HK-2 (cell line): ENCODE measurements around the gene ZNF555.
"Not testable (repeated sequence)": the region's sequence is repeated elsewhere in the genome, so short reads cannot be mapped to it uniquely, and the experiment has no call there.

ENCODE experiments used
- DNase-seq: peaks from one replicate; pipeline ENCODE4 v3.0.0-alpha.2; 2018; ENCODE audit not compliant: unreplicated experiment

Gene ZNF555

DNA sequence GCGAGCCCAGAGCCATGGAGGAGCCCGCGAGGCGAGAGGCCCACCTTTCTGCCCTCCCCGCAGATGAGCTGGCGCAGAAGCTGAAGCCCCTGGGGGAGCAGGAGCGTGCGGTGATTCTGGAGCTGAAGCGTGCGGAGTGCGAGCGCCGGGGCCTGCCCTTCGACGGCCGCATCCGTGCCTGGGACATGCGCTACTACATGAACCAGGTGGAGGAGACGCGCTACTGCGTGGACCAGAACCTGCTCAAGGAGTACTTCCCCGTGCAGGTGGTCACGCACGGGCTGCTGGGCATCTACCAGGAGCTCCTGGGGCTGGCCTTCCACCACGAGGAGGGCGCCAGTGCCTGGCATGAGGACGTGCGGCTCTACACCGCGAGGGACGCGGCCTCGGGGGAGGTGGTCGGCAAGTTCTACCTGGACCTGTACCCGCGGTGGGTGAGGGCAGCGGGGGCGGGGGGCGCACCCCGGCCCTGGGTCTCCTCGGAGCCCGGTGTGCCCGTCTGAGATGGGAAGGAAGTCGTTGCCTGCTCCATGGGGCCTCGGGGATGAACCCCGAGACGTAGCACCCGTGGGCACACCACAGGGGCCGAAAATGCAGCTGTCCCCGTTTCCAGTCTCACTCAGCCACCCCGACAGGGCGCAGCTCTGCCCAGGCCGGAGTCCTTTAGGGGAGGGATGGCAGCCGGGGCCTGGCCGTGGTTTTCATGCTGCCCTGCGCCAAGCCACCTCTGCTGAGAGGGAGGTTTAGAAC lies 33.7 kb upstream of the ZNF555 start:
- DNase-seq = no peak

DNA sequence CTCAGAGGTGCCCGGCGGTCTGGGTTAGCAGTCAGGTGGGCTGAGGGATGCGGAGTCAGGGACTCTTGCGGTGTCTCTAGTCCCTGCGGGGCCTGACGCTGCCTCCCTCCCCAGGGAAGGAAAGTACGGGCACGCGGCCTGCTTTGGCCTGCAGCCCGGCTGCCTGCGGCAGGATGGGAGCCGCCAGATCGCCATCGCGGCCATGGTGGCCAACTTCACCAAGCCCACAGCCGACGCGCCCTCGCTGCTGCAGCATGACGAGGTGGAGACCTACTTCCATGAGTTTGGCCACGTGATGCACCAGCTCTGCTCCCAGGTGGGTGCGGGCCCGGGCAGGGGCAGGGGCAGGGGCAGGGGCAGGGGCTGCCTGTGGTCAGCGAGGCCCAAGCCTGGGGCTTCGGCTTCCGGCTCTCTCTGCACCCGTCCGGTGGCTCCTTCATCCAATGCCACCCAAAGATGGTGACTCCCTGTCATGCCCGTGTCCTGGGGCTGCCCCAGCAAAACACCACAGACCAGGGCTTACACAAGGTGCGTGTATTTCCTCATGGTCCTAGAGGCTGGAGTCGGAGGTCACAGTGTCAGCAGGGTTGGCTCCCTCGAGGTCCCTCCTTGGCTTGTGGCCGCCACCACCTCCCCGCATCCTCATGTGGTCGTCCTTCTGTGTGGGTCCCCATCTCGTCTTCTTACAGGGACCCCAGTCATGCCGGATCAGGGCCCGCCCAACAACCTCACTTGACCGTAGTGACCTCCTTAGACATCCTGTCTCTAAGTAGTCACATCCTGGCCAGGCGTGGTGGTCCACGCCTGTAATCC lies 32.9 kb upstream of the ZNF555 start:
- no peak for DNase-seq

DNA sequence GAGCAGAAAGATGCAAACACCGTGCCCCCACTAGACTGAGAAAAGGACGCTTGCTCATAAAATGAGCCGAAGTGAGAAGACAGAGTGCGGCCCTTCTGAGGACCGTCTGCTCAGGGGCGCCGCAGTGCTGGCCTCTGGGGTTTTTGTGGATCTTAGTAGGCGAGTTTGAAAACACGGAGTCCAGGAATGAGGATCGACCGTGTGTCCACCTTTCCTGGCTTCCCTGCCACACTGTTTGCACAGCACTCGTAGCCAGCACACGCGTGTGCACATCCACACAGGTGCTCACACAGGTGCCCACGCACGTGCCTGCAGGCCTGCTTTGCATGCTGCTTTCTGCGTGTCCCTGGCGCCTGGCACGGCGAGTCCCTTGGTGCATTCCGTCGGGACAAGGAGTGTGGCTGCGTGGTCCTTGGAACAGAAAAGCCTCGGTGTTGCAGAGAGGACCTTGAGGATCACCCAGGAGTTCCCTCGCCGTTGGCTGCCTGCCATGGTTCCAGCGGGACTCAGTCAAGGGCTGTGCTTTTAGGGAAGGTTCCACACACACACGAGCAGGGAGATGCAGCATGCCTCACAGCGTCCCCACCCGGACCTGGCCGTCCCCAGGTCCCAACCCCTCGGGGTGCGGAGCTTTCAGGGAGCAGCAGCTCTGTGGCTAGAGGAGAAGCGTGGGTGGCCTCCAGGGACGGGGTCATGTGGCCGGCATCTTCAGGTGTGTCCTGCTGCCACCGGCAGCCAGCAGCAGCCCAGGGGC lies 31.7 kb upstream of the ZNF555 start:
- no peak for DNase-seq

DNA sequence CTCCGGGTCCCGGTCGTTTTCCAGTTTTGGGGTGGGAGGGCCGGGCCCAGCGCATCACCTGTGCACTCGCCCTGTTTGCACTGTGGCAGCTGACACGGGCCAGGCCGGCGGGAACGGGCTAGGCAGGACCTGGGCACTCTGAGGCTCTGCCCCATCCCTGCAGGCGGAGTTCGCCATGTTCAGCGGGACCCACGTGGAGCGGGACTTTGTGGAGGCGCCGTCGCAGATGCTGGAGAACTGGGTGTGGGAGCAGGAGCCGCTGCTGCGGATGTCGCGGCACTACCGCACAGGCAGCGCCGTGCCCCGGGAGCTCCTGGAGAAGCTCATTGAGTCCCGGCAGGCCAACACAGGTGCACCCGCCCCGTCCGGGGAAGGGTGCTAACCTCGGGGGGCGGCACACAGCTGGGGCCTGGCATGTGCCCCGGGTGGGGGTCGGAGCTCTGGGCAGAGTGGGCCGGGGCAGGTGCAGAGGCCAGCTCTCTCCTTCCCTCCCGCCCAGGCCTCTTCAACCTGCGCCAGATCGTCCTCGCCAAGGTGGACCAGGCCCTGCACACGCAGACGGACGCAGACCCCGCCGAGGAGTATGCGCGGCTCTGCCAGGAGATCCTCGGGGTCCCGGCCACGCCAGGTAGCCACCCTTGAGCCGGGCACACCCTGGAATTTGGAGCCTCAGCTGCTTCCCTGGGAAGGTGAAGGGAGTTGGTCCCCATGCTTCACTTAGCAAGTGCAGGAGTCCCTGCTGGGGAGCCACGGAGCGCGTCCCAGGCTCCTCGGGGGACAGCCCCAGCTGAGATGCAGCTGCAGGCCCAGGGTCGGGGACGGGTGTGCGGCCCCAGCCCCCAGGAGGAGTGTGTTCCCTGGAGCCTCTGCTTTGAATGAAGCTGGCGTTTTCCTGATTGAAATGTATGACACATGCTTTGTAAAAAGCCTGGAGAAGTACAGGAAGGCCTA lies 30.9 kb upstream of the ZNF555 start:
- DNase-seq = no peak

DNA sequence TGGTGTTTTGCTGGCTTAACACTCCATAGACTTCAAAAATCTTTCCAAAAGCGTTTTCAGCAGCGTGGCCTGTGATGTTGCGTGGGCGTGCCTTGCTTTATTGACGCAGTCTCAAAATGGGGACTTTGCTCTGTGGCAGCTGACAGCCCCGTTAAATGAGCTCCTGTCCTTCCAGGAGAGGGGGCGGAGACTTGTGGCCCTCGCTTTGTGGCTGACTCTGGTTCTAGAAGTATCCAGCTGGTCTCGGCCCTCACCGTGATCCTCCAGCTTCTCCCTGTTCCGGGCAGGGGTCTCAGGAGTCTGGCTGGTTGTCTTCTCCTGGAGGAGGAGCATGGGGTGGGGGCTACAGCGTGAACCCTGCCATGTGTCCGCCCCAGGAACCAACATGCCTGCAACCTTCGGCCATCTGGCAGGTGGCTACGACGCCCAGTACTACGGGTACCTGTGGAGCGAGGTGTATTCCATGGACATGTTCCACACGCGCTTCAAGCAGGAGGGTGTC lies 30.0 kb upstream of the ZNF555 start:
- DNase-seq = no peak

GRCh38 chr19:2811735-2812413 lies 29.4 kb upstream of the ZNF555 start:
- DNase-seq = no peak

DNA sequence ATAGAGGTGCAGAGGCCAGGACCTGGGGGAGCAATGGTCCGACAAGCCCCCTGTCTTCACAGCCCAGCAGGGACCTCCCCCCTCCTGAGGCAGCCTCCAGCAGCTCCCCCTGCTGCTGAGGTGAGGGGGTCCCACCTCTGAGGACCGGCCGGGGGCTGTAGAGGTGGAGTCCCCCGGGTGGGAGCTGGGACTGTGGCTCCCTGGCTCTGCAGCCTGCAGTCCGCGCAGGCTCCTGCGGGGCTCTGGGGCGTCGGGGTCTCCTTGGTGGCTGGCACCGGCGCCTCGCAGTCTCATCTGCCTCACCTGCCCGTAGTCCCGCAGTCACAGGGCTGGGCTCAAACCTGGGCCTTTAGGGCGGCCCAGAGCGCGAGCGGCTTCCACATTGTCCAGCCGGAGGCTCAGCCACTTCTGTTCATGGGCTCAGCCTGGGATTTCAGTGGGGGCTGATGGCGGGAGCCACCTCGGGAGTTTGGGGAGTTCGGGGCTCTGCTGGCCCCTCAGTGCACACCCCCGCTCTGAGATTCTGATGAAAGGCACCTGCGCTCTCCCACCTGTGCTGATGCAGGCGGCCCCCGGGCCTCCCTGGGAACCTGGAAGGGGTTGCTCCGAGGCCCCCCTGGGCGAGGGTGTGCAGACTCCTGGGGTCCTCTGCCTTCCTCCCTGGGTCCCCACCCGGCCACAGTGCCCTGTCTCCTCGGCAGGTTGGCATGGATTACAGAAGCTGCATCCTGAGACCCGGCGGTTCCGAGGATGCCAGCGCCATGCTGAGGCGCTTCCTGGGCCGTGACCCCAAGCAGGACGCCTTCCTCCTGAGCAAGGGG lies 28.7 kb upstream of the ZNF555 start:
- no peak for DNase-seq

DNA sequence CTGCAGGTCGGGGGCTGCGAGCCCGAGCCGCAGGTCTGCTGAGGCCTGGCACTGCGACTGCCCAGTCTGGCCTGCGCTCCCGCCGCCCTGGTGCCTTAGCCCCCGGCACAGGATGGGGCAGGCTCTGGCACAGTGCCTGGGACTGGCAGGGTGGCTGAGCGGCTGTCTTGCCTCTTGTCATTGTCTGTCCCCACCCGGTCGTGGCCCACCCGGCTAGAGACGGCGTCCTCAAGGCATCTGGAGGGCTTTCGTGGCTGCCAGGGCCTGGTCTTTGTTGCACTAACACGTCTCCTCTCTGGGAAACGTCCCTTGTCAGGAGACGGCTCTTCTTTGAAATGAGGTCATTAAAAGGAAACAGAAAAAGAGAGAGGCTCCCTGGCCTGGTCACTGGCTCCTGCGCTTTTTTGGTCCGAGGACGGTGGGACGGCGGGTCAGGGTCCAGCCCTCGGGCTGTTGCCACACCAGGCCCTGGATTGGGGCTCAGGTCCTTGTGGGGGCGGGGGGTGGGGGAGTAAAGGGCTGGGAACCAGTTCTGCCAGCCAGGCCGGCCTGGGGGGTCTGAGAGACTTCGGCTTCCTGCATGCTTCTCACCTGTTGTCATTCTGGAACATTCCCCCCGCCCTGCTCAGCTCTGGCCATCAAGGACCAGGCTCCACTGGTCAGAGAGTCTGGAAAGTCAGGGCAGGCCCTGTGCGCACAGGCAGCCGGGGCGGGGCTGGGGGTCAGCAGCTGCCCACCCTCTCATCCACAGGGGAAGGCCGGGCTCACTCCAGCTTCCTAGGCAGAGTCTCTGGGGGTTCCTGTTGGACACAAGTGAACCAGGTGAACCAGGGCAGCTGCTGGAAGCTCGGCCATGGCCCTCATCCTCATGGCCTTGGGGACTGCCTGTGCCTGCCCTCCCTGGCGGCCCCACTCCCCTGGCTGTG lies 27.8 kb upstream of the ZNF555 start:
- DNase-seq = no peak

- no peak for DNase-seq
Measured at GRCh38 chr19:2814426-2814825, 26.8 kb upstream of the ZNF555 start.

DNA sequence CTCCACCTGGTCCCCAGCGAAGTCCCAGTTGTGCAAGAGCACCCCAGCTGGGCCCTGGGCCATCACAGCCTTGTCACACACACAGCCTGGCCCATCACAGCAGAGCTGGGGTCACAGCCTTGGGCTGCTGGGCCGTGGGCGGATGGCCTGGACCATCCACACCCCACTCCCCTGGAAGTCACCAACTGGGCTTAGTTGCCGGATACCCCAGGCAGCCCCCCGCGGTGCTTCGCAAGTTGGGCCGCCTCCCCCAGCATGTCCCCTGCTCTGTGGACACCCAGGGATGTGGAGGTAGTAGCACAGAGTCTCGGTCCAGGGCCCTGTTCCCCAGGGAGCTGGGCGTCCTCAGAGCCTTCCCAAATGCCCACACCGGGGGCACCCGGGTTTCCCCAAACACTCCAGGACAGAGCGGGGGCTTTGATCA lies 26.1 kb upstream of the ZNF555 start:
- DNase-seq = no peak

- no peak for DNase-seq
Measured at GRCh38 chr19:2815923-2816322, 25.4 kb upstream of the ZNF555 start.

DNA sequence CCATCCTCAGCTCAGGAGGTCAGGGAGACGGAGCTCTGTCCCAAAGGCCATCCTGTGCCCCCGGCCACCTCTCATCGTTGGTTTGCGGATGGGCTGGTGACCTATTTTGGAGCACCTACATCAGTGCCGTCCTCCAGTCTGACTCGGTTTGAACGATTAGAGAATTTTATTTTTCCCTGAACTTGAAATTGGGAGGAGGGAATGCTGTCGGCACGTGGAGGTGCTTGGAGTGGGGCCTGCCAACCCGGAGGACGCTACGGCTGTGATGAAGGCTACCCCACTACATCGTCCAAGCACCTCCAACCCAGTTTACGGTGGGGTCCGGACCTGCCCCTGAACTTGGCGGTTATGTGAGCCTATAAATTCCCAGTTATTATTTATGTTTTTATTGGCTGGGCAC lies 24.6 kb upstream of the ZNF555 start:
- no peak for DNase-seq

DNA sequence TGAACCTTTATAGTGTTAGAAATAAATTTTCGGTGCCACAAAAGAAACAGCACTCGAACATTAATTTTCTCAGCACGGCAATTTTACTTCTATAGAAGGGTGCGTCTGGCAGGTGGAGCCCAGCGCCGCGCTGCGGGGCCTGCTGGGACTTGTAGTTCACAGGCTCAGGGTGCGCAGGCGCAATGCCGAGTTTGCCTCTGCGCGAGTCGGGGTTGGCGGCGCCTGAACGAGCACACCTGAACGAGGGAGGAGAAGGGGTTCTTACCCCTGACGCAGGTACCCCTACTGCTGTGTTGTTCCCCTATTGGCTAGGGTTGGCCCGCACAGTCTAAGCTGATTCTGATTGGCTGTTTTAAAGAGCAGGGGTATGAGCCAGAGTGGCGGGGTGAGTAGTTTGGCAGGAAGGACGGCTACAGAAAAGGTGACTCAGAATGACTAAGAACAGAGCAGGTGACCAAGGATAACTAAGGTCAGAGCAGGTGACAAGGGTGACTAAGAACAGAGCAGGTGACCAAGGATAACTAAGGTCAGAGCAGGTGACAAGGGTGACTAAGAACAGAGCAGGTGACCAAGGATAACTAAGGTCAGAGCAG lies 23.9 kb upstream of the ZNF555 start:
- DNase-seq = not testable (repeated sequence)

GRCh38 chr19:2819540-2820111 lies 21.6 kb upstream of the ZNF555 start, which contains the start of gene ZNF554:
ZNF554 (plus strand) TSS chr19:2819868; CDS start chr19:2820072, 204 bp downstream.
- peak; percentile 98 for DNase-seq

DNA sequence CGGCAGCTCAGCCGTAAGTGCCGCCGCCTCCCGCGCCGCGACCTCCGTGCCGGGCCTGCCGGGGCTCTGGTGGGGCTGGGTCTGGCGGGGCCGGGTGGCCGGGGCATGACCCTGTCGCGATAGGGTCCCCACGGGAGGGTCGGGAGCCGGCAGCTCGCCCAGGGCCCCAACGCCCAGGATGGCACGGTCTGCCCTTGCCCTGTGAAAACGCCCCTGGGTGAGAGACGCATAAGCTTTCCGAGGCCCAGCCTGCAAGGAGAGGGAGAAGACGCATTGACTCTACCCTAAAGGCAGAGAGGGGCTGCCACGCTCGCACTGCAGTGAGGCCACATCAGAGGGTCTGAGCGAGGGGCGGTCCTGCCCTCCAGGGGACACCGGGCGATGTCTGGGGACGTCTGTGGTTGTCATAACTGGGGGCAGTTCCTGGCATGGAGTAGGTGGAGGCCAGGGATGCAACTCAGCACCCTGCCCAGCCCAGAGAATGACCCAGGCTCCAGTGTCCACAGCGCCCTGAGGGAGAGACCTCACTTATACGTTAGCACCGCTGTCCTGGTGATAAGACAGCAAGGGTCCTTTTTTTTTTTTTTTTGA lies 21.1 kb upstream of the ZNF555 start:
- DNase-seq = no peak

GRCh38 chr19:2822846-2823245 lies 18.4 kb upstream of the ZNF555 start:
- DNase-seq = no peak

GRCh38 chr19:2823646-2824045 lies 17.6 kb upstream of the ZNF555 start:
- DNase-seq = no peak
